ENCODE results near the gene HOXB5. TPM values are rescaled to one million over a fixed set of nuclear protein-coding genes. Genes with fewer than 3 reads are reported as not detected.

Gene HOXB5
- total and polyA plus RNA-seq, 5 donors from 2014 or later: not detected

- H3K9me3 Mint-ChIP-seq: no peaks in the 10 kb centered on the region
- DNase-seq (no peak), ATAC-seq (ENCODE audit: low read depth in 2 of 2) (no peak)
- no peaks in the 10 kb centered on the region for H3K36me3 ChIP-seq (ENCODE audit: control insufficient read depth, insufficient read depth, low read length)
- H3K27me3 Mint-ChIP-seq: peaks cover 9% of the 10 kb centered on the region
- no peaks in the 10 kb centered on the region for H3K9me3 ChIP-seq (ENCODE audit: control insufficient read depth in 2 of 2, low read length in 2 of 2)
- no peak overlapping the region for H3K27ac ChIP-seq (ENCODE audit: insufficient read depth, low read length, poor library complexity, severe bottlenecking)
- peaks cover 5% of the 10 kb centered on the region for H3K36me3 Mint-ChIP-seq
- H3K27ac Mint-ChIP-seq: no peak overlapping the region
- H3K4me3 Mint-ChIP-seq: no peak overlapping the region
- H3K4me1 ChIP-seq (ENCODE audit: control insufficient read depth, insufficient read depth, low read length, poor library complexity, severe bottlenecking): no peaks in the 10 kb centered on the region
- peaks cover 0 to 14% (median 2%) of the 10 kb centered on the region in 4 donors for H3K4me1 Mint-ChIP-seq
- H3K27me3 ChIP-seq (ENCODE audit: control insufficient read depth, insufficient read depth, low read length): peaks cover 3% of the 10 kb centered on the region
- H3K4me3 ChIP-seq (ENCODE audit: low read depth, low read length): no peak overlapping the region
These were observed 30.2 kb downstream of the HOXB5 start for GRCh38 chr17:48563385-48563838.

DNA sequence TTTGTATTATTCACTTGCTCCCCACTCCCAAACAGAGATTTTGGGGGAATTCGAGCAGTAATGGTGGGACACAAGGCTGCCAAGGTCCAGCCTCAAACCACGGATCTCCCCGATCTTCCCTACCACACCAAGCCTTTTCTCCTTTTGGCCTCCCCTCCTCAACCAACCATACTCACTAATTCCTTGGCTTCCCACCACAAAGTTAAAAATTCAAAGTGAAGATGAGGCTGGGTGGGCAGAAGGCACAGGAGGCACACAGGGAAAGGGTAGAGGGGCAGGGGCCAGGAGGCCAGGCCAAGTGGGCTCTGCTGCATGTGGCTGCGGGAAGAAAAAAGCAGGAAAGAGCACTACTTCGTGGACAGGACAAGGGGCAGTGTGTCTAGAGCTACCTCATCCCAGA, 30.6 kb downstream of the HOXB5 start:
- H3K27me3 Mint-ChIP-seq: peaks cover 12% of the 10 kb centered on the region
- Histone ChIP-seq H3K36me3 (ENCODE audit: control insufficient read depth, insufficient read depth, low read length) (no peaks in the 10 kb centered on the region), H3K4me3 (ENCODE audit: low read depth, low read length) (no peak overlapping the region), H3K4me1 (ENCODE audit: control insufficient read depth, insufficient read depth, low read length, poor library complexity, severe bottlenecking) (no peaks in the 10 kb centered on the region), H3K27me3 (ENCODE audit: control insufficient read depth, insufficient read depth, low read length) (peaks cover 3% of the 10 kb centered on the region), H3K9me3 (ENCODE audit: control insufficient read depth in 2 of 2, low read length in 2 of 2) (no peaks in the 10 kb centered on the region), H3K27ac (ENCODE audit: insufficient read depth, low read length, poor library complexity, severe bottlenecking) (no peak overlapping the region)
- DNase-seq (no peak), ATAC-seq (ENCODE audit: low read depth in 2 of 2) (no peak)
- peaks cover 0 to 12% (median under 1%) of the 10 kb centered on the region in 4 donors for H3K4me1 Mint-ChIP-seq
- H3K9me3 Mint-ChIP-seq: no peaks in the 10 kb centered on the region
- peaks cover 4% of the 10 kb centered on the region for H3K36me3 Mint-ChIP-seq
- H3K27ac Mint-ChIP-seq: no peak overlapping the region
- H3K4me3 Mint-ChIP-seq: no peak overlapping the region

DNA sequence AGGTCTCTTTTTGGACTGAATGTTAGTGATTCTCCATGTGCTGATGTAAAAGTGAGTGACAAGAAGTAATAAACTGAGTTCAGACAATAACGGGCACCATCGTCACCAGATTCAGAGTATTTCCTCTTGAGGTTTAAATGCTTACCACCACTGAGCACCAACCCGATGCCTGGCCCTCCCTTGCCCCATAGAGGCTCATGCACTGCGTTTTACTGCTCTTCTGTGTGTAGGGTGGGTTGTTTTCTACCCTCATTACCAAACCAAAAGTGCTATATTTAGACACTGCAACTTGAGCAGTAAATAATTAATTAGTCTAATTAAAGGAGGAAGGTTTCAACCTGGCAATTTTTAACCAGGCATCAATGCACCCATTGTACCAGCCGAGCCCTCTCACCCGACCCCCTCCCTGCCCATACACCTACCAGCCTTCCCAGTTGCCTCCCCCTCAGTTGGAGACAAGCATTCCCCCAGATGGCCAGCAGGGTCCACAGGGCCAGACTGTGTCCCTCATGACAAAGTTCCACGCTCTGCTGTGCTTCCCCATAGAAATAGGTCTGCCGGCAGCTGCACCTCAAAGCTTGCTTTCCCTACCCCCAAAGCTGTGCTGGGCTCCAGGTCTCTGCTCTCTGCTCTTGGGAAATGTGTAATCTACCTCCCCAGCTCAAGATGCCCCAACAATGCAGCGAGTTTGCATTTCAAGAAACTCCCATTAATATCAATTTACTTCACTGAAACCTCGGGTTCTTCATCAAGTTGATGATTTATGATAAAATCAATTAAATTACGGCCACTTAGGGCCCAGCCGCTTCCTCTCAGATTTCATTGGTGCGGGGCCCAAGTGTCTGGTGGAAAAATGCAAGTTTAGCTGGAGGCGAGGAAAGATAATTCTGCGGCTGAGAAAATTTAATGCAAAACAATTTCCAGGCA, 31.4 kb downstream of the HOXB5 start:
- H3K36me3 ChIP-seq (ENCODE audit: control insufficient read depth, insufficient read depth, low read length): no peaks in the 10 kb centered on the region
- Mint-ChIP-seq H3K27me3 (peaks cover 13% of the 10 kb centered on the region), H3K4me3 (no peak overlapping the region), H3K9me3 (no peaks in the 10 kb centered on the region), H3K4me1 (peaks cover 0 to 12% (median under 1%) of the 10 kb centered on the region in 4 donors), H3K36me3 (peaks cover 4% of the 10 kb centered on the region), H3K27ac (no peak overlapping the region)
- no peaks in the 10 kb centered on the region for H3K4me1 ChIP-seq (ENCODE audit: control insufficient read depth, insufficient read depth, low read length, poor library complexity, severe bottlenecking)
- DNase-seq (no peak), ATAC-seq (ENCODE audit: low read depth in 2 of 2) (peak in 1 of 2 donors; percentile 48)
- H3K4me3 ChIP-seq (ENCODE audit: low read depth, low read length): no peak overlapping the region
- peaks cover 3% of the 10 kb centered on the region for H3K27me3 ChIP-seq (ENCODE audit: control insufficient read depth, insufficient read depth, low read length)
- no peak overlapping the region for H3K27ac ChIP-seq (ENCODE audit: insufficient read depth, low read length, poor library complexity, severe bottlenecking)
- H3K9me3 ChIP-seq (ENCODE audit: control insufficient read depth in 2 of 2, low read length in 2 of 2): no peaks in the 10 kb centered on the region

DNA sequence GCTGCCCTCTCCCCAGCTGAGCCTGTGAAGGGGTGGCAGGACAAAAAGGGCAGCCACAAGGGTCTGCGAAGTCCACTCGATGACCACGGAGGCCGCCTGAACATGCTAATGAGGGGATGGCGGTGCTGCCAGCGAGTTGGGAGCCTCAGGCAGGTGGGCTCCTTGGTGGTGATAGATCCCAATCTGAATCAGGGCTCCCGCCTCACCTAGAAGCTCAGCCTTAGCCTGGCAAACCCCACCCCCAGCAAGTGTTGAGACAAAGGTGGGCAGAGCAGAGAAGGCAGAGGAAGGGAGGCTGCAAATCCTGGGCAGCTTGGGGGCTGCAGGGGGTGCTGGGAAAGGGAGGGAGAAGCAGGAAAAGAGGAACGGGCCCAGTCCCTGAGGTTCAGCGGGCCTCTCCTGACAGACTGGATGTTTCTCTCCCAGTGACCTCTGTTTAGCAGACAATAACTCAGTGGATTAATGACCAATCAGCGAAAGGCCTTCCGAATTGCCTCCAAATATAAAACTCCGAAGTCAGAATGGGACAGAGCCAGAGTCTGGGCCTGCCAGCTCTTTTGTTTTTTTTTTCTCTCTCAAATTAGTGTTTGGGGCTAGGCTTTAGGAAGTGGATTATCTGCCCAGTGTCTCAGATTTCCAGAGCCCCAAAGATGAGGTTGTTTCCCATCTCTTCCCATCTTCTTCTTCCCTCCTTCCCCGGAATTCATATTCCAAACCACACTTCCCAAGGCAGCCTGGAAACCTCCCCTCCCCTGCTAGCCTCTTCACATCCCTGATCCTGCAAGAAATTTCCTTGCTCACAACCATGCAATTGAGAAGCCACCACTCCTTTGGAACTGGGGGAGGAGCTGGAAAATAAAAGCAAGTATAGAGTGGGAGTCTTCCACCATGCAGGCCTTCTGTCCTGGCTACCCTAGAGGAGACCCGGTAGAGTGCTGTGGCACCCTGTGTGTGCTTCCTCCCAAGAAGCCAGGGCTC, 33.5 kb downstream of the HOXB5 start:
- Histone ChIP-seq H3K36me3 (ENCODE audit: control insufficient read depth, insufficient read depth, low read length) (no peaks in the 10 kb centered on the region), H3K9me3 (ENCODE audit: control insufficient read depth in 2 of 2, low read length in 2 of 2) (no peaks in the 10 kb centered on the region), H3K27me3 (ENCODE audit: control insufficient read depth, insufficient read depth, low read length) (no peaks in the 10 kb centered on the region), H3K4me1 (ENCODE audit: control insufficient read depth, insufficient read depth, low read length, poor library complexity, severe bottlenecking) (peaks cover 2% of the 10 kb centered on the region), H3K4me3 (ENCODE audit: low read depth, low read length) (no peak overlapping the region), H3K27ac (ENCODE audit: insufficient read depth, low read length, poor library complexity, severe bottlenecking) (no peak overlapping the region)
- H3K36me3 Mint-ChIP-seq: peaks cover 4% of the 10 kb centered on the region
- no peak for DNase-seq
- H3K4me1 Mint-ChIP-seq: peaks cover 0 to 16% (median 8%) of the 10 kb centered on the region in 4 donors
- H3K27ac Mint-ChIP-seq: peak overlapping the region in 1 of 3 donors; percentile 26
- no peak overlapping the region for H3K4me3 Mint-ChIP-seq
- ATAC-seq (ENCODE audit: low read depth in 2 of 2): no peak
- H3K9me3 Mint-ChIP-seq: no peaks in the 10 kb centered on the region
- peaks cover 28% of the 10 kb centered on the region for H3K27me3 Mint-ChIP-seq

DNA sequence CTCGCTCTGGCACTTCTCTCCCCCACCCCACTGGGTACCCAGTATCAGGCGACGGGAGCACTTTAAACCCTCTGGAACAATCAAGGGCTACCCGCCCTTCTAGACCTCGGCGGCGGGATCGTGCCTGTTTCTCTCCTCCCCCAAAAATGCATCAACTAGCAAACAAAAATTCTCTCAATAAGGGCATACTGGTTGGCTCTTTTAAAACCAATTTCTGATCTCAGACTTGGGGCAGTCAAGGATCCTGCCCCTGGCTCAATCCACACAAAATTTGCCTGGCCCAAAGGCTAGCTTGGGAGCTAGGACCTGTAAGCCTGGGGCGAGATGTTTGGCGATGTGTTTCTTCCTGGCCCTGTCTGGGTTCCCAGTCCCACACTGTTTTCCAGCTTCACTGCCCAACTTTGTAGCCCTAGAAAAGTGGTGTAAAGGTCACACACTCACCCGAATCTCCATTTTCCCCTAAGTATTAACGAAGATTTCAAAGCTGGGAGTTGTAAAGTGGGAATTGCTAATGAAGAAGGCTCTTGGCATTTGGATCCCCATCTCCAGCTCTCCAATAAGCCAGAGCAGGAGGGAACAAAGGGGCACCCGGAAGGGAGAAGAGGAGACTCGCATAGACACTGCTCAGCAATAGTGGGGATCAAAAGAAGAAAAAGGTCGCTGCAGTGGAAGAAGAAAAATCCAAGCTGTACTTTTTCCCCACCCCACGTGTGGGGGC, 34.3 kb downstream of the HOXB5 start:
- Histone ChIP-seq H3K27ac (ENCODE audit: insufficient read depth, low read length, poor library complexity, severe bottlenecking) (no peak overlapping the region), H3K9me3 (ENCODE audit: control insufficient read depth in 2 of 2, low read length in 2 of 2) (no peaks in the 10 kb centered on the region), H3K4me3 (ENCODE audit: low read depth, low read length) (no peak overlapping the region), H3K36me3 (ENCODE audit: control insufficient read depth, insufficient read depth, low read length) (no peaks in the 10 kb centered on the region), H3K4me1 (ENCODE audit: control insufficient read depth, insufficient read depth, low read length, poor library complexity, severe bottlenecking) (peaks cover 2% of the 10 kb centered on the region), H3K27me3 (ENCODE audit: control insufficient read depth, insufficient read depth, low read length) (no peaks in the 10 kb centered on the region)
- H3K9me3 Mint-ChIP-seq: no peaks in the 10 kb centered on the region
- H3K27me3 Mint-ChIP-seq: peaks cover 28% of the 10 kb centered on the region
- H3K4me1 Mint-ChIP-seq: peaks cover 0 to 12% (median 8%) of the 10 kb centered on the region in 4 donors
- no peak overlapping the region for H3K4me3 Mint-ChIP-seq
- ATAC-seq (ENCODE audit: low read depth in 2 of 2) (no peak), DNase-seq (no peak)
- H3K27ac Mint-ChIP-seq: no peak overlapping the region
- peaks cover 4% of the 10 kb centered on the region for H3K36me3 Mint-ChIP-seq

- Histone ChIP-seq H3K9me3 (ENCODE audit: control insufficient read depth in 2 of 2, low read length in 2 of 2) (no peaks in the 10 kb centered on the region), H3K27me3 (ENCODE audit: control insufficient read depth, insufficient read depth, low read length) (no peaks in the 10 kb centered on the region), H3K4me3 (ENCODE audit: low read depth, low read length) (no peak overlapping the region), H3K36me3 (ENCODE audit: control insufficient read depth, insufficient read depth, low read length) (no peaks in the 10 kb centered on the region), H3K27ac (ENCODE audit: insufficient read depth, low read length, poor library complexity, severe bottlenecking) (no peak overlapping the region), H3K4me1 (ENCODE audit: control insufficient read depth, insufficient read depth, low read length, poor library complexity, severe bottlenecking) (peaks cover 2% of the 10 kb centered on the region)
- Mint-ChIP-seq H3K4me1 (peaks cover 0 to 12% (median 8%) of the 10 kb centered on the region in 4 donors), H3K27me3 (peaks cover 27% of the 10 kb centered on the region), H3K27ac (peak overlapping the region in 1 of 3 donors; percentile 67), H3K36me3 (peaks cover 4% of the 10 kb centered on the region), H3K4me3 (no peak overlapping the region), H3K9me3 (no peaks in the 10 kb centered on the region)
- no peak for DNase-seq
- no peak for ATAC-seq (ENCODE audit: low read depth in 2 of 2)
These were observed 34.8 kb downstream of the HOXB5 start for GRCh38 chr17:48558831-48559121.

Measured in CD4-positive, CD25-positive, alpha-beta regulatory T cell (primary cell).